Subcutaneous adipose tissue (tissue), 4 donors: Measurements from ENCODE around the gene ST8SIA2. TPM values are rescaled to one million over a fixed set of nuclear protein-coding genes. Genes with fewer than 3 reads are reported as not detected.

ENCODE experiments used
- CTCF ChIP-seq: fragments of 450-650 bp; IDR thresholded peaks from one replicate; pipeline ENCODE4 v1.5.1; 2016; ENCODE audit warnings: low read depth, mild to moderate bottlenecking, control low read depth, antibody characterized with exemption, moderate library complexity
- total RNA-seq, 4 donors: library from RNA; depleted of rRNA; stranded (reverse); fragments of >200 nt; gene quantifications; one replicate each; pipeline ENCODE4 v1.1.0, GENCODE V29; 2016

The ST8SIA2 gene
- total RNA-seq, 4 donors from 2014 or later: not detected

- TF ChIP-seq CTCF: no peak
Observed at GRCh38 chr15:92418864-92419263, 25.2 kb downstream of the ST8SIA2 start.

- TF ChIP-seq CTCF: no peak
Observed at GRCh38 chr15:92421976-92422375, 28.3 kb downstream of the ST8SIA2 start.

GRCh38 chr15:92425578-92426225 is 32.0 kb downstream of the ST8SIA2 start:
- TF ChIP-seq CTCF: no peak

GRCh38 chr15:92429378-92430068 is 35.8 kb downstream of the ST8SIA2 start:
- TF ChIP-seq CTCF: no peak

GRCh38 chr15:92430069-92430440 is 36.4 kb downstream of the ST8SIA2 start:
- TF ChIP-seq CTCF: no peak

- no peak for TF ChIP-seq CTCF
Observed at GRCh38 chr15:92435145-92435544, 41.5 kb downstream of the ST8SIA2 start.

- TF ChIP-seq CTCF: no peak
Observed at GRCh38 chr15:92438471-92438870, 44.8 kb downstream of the ST8SIA2 start.
